Femur (tissue), 1 donor: Measurements from ENCODE around the gene MAPK1.
"Not testable (repeated sequence)": the region's sequence is repeated elsewhere in the genome, so short reads cannot be mapped to it uniquely, and the experiment has no call there.

ENCODE experiments used
- DNase-seq: peaks from one replicate; pipeline ENCODE4 v3.0.0-alpha.2; 2017

MAPK1 gene

GRCh38 chr22:21818487-21819182 is 48.8 kb downstream of the MAPK1 start:
- no peak for DNase-seq

GRCh38 chr22:21817497-21817853 is 50.0 kb downstream of the MAPK1 start:
- not testable (repeated sequence) for DNase-seq

GRCh38 chr22:21816787-21817496 is 50.5 kb downstream of the MAPK1 start:
- DNase-seq = peak; percentile 27

- no peak for DNase-seq
Observed at GRCh38 chr22:21816472-21816786, 51.0 kb downstream of the MAPK1 start.

GRCh38 chr22:21815958-21816357 is 51.5 kb downstream of the MAPK1 start:
- DNase-seq = no peak

- no peak for DNase-seq
Observed at GRCh38 chr22:21815357-21815756, 52.1 kb downstream of the MAPK1 start.

- no peak for DNase-seq
Observed at GRCh38 chr22:21811982-21812381, 55.5 kb downstream of the MAPK1 start.

GRCh38 chr22:21807544-21808529 is 59.6 kb downstream of the MAPK1 start:
- no peak for DNase-seq

- not testable (repeated sequence) for DNase-seq
Observed at GRCh38 chr22:21805325-21805724, 62.1 kb downstream of the MAPK1 start.

GRCh38 chr22:21803811-21804249 is 63.6 kb downstream of the MAPK1 start:
- DNase-seq = no peak

GRCh38 chr22:21802673-21803072 is 64.8 kb downstream of the MAPK1 start:
- DNase-seq = no peak

GRCh38 chr22:21802056-21802455 is 65.4 kb downstream of the MAPK1 start:
- no peak for DNase-seq

- not testable (repeated sequence) for DNase-seq
Observed at GRCh38 chr22:21801304-21801644, 66.2 kb downstream of the MAPK1 start.

- no peak for DNase-seq
Observed at GRCh38 chr22:21800552-21801303, 66.7 kb downstream of the MAPK1 start.

GRCh38 chr22:21797444-21798221 is 69.8 kb downstream of the MAPK1 start:
- no peak for DNase-seq

GRCh38 chr22:21796863-21797262 is 70.6 kb downstream of the MAPK1 start:
- DNase-seq = peak; percentile 41

- DNase-seq = no peak
Observed at GRCh38 chr22:21796231-21796630, 71.2 kb downstream of the MAPK1 start.

- DNase-seq = not testable (repeated sequence)
Observed at GRCh38 chr22:21793716-21794115, 73.7 kb downstream of the MAPK1 start.

GRCh38 chr22:21791635-21792625 is 75.5 kb downstream of the MAPK1 start:
- DNase-seq = no peak

- not testable (repeated sequence) for DNase-seq
Observed at GRCh38 chr22:21790849-21791610, 76.4 kb downstream of the MAPK1 start.
